Activated CD4-positive, alpha-beta memory T cell treated with anti-CD3 and anti-CD28 coated beads, Interleukin-2, amount 10 ng/mL, durations not matched to agents 7 days and 5 days (primary cell): Measurements from ENCODE around the gene FES. TPM values are rescaled to one million over a fixed set of nuclear protein-coding genes. Genes with fewer than 3 reads are reported as not detected.
A peak's percentile ranks its signal among the peaks of the same experiment; 100 is the strongest.
"Not testable (repeated sequence)": the region's sequence is repeated elsewhere in the genome, so short reads cannot be mapped to it uniquely, and the experiment has no call there.

Experiments
- CTCF ChIA-PET: fragments of 350-600 bp; sonication (Branson Sonifier 250); formaldehyde crosslinking; loops from one replicate; lab custom pipeline; 2021; ENCODE audit warnings: antibody characterized with exemption, inconsistent platforms; lab: Charles Lee
- POLR2A ChIA-PET: fragments of 350-600 bp; sonication (Branson Sonifier 250); formaldehyde crosslinking; loops from one replicate; lab custom pipeline; 2021; ENCODE audit warnings: antibody characterized with exemption; lab: Charles Lee
- DNase-seq: peaks from one replicate; pipeline ENCODE4 v3.0.0-alpha.2; 2020
- H3K27ac Mint-ChIP-seq: one replicate; pipeline ENCODE4 v1.8.0; 2021; ENCODE audit warnings: mild to moderate bottlenecking, mixed read lengths
- H3K27me3 Mint-ChIP-seq: one replicate; pipeline ENCODE4 v1.8.0; 2021; ENCODE audit warnings: mixed read lengths
- H3K36me3 Mint-ChIP-seq: one replicate; pipeline ENCODE4 v1.8.0; 2021; ENCODE audit warnings: low read depth, mixed read lengths
- H3K4me1 Mint-ChIP-seq: one replicate; pipeline ENCODE4 v1.8.0; 2021; ENCODE audit warnings: mixed read lengths
- H3K4me3 Mint-ChIP-seq: one replicate; pipeline ENCODE4 v1.8.0; 2021; ENCODE audit warnings: mild to moderate bottlenecking, mixed read lengths
- H3K9me3 Mint-ChIP-seq: one replicate; pipeline ENCODE4 v1.8.0; 2021; ENCODE audit warnings: mixed read lengths
- total RNA-seq, 2 experiments: library from RNA; stranded (reverse); gene quantifications; one replicate each; pipeline ENCODE4 v1.2.3, GENCODE V29; 2021

FES gene
- total RNA-seq, 2 experiments from 2014 or later = 31.2 to 32.4 TPM

DNA sequence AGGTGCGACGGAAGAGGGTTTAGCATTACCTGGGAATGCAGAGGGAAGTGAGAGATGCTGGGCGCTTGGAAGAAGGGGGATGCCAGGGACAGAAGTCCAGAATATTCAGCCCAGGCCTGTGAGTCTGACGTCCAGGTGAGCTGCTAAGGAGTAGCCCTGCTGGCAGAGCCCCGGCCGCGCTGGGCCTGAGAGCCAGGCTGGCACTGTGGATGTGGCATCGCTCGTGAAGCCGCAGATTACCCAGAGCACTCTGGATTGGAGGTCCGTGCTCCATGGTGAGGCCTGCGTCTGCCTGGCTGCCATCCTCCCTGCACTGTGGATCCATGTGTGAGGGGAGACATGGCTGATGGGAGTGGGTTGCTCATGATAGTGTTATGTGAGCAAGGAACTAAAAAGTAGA is 33.3 kb downstream of the FES start:
- no peak for DNase-seq
- ChIA-PET POLR2A (interaction anchor here (3.2 kb wide), 1 partner anchor 13 kb away, joined by 27 read pairs; the partner anchor contains the start of gene HDDC3), CTCF (no interaction called here)
- H3K9me3 Mint-ChIP-seq = no peaks in the 10 kb centered on the region
- no peaks in the 10 kb centered on the region for H3K27me3 Mint-ChIP-seq
- no peak overlapping the region for H3K27ac Mint-ChIP-seq
- H3K4me3 Mint-ChIP-seq = no peak overlapping the region
- peaks cover 86% of the 10 kb centered on the region for H3K36me3 Mint-ChIP-seq
- H3K4me1 Mint-ChIP-seq = peaks cover 11% of the 10 kb centered on the region

DNA sequence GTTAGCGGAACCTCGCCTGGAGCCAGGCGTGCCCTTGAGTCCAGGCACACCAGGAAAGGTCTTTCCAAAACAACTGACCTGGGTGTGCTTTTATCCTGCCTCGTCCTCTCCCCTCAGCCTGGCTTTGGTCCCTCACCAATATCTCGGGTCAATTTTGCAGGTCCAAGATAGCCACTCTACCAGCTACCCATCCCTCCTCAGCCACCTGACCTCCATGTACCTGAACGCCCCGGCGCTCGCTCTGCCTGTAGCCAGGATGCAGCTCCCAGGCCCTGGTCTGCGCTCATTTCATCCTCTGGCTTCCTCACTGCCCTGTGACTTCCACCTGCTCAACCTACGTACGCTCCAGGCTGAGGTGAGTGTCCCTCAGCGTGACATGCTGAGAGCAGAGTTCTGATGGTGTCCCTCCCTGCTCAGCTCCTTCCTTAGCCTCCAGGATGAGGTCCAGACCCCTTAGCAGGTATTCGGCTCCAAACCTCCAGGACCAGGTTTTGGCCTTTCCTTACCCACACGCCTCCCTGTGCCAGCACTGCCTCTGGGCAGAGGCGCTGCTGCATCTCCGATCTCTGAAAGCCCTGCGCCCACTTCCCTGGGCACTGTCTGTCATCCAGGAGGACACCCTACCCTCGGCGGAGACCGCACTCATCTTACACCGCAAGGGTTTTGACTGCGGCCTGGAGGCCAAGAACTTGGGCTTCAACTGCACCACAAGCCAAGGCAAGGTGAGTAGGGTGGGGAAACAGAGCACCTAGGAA is 33.9 kb downstream of the FES start:
- peaks cover 81% of the 10 kb centered on the region for H3K36me3 Mint-ChIP-seq
- ChIA-PET POLR2A (interaction anchor here (0.9 to 3.2 kb wide), 2 partner anchors 13 to 17 kb away, joined by 3 to 27 read pairs; partner anchors contain the start of genes HDDC3 and UNC45A), CTCF (interaction anchor here (1.2 to 1.9 kb wide), 3 partner anchors 14 to 16 kb away, joined by 3 to 7 read pairs (median 3); partner anchors contain the start of gene HDDC3)
- no peak for DNase-seq
- no peaks in the 10 kb centered on the region for H3K9me3 Mint-ChIP-seq
- H3K4me1 Mint-ChIP-seq = peaks cover 16% of the 10 kb centered on the region
- no peak overlapping the region for H3K4me3 Mint-ChIP-seq
- no peaks in the 10 kb centered on the region for H3K27me3 Mint-ChIP-seq
- no peak overlapping the region for H3K27ac Mint-ChIP-seq

DNA sequence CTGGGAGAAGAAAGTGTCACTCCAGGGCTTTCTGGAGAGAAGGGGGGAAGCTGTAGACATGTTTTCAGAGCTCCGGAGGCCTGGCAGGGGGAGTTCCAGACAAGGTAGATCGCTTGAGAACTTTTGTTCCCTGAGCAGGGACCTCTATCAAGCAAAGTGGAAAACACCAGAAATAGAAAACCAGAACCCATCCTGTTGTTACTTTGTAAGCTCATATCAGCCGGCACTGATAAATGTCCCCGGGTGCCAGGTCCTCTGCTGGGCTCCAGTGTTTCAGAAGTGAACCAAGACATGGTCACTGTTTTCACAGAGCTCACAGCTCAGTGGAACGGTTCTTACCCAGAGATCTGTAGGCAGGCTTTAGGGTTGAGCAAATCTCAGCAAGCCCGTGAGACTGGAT is 34.5 kb downstream of the FES start:
- Mint-ChIP-seq H3K27ac (no peak overlapping the region), H3K36me3 (peaks cover 80% of the 10 kb centered on the region), H3K4me3 (no peak overlapping the region), H3K9me3 (no peaks in the 10 kb centered on the region), H3K27me3 (no peaks in the 10 kb centered on the region), H3K4me1 (peaks cover 22% of the 10 kb centered on the region)
- ChIA-PET POLR2A (interaction anchor here (0.9 to 3.2 kb wide), 2 partner anchors 12 to 17 kb away, joined by 3 to 27 read pairs; partner anchors contain the start of genes HDDC3 and UNC45A), CTCF (interaction anchor here (1.2 to 1.9 kb wide), 3 partner anchors 13 to 15 kb away, joined by 3 to 7 read pairs (median 3); partner anchors contain the start of gene HDDC3)
- DNase-seq = no peak

DNA sequence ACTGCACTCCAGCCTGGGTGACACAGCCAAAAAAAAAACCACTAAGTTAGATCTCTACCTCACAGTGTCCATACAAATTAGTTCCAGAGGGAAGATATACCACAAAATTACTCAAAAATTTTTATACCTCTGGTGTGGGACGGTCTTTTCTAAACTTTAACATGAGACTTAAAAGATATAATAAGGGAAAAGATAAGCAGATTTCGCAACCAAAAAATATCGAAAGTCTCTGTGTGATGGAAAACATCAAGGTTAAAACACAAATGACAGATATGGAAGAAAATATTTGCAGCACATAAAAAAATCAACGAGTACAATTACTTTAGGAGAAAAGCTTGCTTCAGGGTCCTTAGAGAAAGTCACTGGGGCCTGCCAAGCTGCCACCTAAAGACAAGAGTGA is 37.6 kb downstream of the FES start:
- Mint-ChIP-seq H3K4me3 (no peak overlapping the region), H3K4me1 (peaks cover 41% of the 10 kb centered on the region), H3K27ac (peak overlapping the region; percentile 18), H3K36me3 (peaks cover 67% of the 10 kb centered on the region), H3K9me3 (no peaks in the 10 kb centered on the region), H3K27me3 (no peaks in the 10 kb centered on the region)
- ChIA-PET POLR2A (interaction anchor here (2.0 to 4.7 kb wide), 3 partner anchors 9 to 18 kb away, joined by 17 to 35 read pairs (median 21); partner anchors contain the start of genes HDDC3, MAN2A2 and UNC45A), CTCF (interaction anchor here (2.2 to 6.6 kb wide), 2 partner anchors 11 to 19 kb away, joined by 5 to 80 read pairs; partner anchors contain the start of genes HDDC3, MAN2A2 and UNC45A)
- no peak for DNase-seq

DNA sequence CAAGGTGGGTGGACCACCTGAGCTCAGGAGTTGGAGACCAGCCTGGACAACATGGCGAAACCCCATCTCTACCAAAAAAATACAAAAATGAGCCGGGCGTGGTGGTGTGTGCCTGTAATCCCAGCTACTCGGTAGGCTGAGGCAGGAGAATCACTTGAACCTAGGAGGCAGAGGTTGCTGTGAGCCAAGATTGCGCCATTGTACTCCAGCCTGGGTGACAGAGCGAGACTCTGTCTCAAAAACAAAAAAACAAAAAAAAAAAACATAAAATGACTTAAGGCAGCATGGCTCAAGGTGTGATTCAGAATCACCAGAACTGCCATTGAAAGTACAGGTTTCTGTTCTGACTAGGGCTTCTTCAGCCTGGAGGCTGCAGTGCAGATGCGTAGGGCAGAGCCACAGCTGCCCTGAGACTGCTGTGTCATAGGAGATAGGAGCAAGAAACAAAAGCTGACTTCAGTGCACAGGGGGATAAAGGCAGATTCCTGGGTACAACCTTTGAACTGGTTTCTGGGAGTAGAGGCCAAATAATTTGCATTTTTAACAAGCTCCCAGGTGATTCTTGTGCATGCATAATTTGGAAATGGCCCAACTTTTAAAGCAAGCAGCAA is 38.5 kb downstream of the FES start:
- Mint-ChIP-seq H3K27ac (peak overlapping the region; percentile 77), H3K36me3 (peaks cover 57% of the 10 kb centered on the region), H3K4me1 (peaks cover 41% of the 10 kb centered on the region)
- ChIA-PET POLR2A (interaction anchor here (0.7 to 4.7 kb wide), 5 partner anchors 9 to 37 kb away, joined by 3 to 35 read pairs (median 17); partner anchors contain the start of genes HDDC3, MAN2A2 and UNC45A), CTCF (interaction anchor here (0.7 to 6.6 kb wide), 4 partner anchors 10 to 893 kb away, joined by 3 to 80 read pairs (median 6); partner anchors contain the start of genes HDDC3, MAN2A2 and UNC45A)
- H3K9me3 Mint-ChIP-seq, H3K27me3 Mint-ChIP-seq, H3K4me3 Mint-ChIP-seq: not testable (repeated sequence)
- peak; percentile 34 for DNase-seq

DNA sequence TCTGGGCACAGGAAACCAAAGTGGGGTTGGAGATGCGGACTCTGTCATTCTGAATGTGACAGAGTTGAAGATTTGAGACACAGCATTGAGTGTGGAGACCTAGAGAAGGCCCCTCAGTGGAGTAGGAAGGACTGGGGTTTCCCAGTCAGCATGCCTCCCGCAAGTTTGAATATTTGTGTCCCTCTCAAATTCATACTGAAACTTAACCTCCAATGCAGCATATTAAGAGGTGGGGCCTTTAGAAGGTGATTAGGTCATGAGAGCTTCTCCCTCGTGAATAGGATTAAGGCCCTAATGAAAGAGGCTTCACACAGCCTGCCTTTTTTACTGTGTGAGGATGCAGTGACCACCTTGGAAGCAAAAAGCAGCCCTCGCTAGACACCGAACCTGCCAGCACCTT is 40.1 kb downstream of the FES start:
- Mint-ChIP-seq H3K4me1 (peaks cover 48% of the 10 kb centered on the region), H3K9me3 (no peaks in the 10 kb centered on the region), H3K27me3 (no peaks in the 10 kb centered on the region), H3K4me3 (no peak overlapping the region), H3K27ac (peak overlapping the region; percentile 77), H3K36me3 (peaks cover 50% of the 10 kb centered on the region)
- ChIA-PET CTCF (interaction anchor here (0.7 to 6.6 kb wide), 4 partner anchors 9 to 485 kb away, joined by 3 to 80 read pairs (median 8); partner anchors contain the start of genes HDDC3, MAN2A2, RCCD1 and UNC45A), POLR2A (interaction anchor here (1.1 to 4.7 kb wide), 3 partner anchors 10 to 20 kb away, joined by 3 to 21 read pairs (median 5); partner anchors contain the start of gene UNC45A)
- no peak for DNase-seq

DNA sequence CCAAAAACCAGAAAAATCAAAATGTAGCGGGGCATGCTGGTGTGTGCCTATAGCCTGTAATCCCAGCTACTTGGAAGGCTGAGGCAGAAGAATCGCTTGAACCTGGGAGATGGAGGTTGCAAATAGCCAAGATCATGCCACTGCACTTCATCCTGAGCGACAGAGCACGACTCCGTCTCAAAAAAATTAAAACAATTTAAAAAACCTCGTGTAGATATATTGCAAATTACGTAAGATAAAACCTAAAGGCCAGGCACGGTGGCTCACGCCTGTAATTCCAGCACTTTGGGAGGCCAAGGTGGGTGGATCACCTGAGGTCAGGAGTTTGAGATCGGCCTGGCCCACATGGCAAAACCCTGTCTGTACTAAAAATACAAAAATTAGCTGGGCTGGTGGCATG is 42.5 kb downstream of the FES start:
- H3K27ac Mint-ChIP-seq, DNase-seq, H3K27me3 Mint-ChIP-seq, H3K9me3 Mint-ChIP-seq, POLR2A ChIA-PET, H3K4me3 Mint-ChIP-seq: not testable (repeated sequence)
- Mint-ChIP-seq H3K36me3 (peaks cover 45% of the 10 kb centered on the region), H3K4me1 (peaks cover 61% of the 10 kb centered on the region)
- CTCF ChIA-PET = interaction anchor here (1.2 kb wide), 1 partner anchor 34 kb away, joined by 3 read pairs; no protein-coding TSS in a partner anchor

DNA sequence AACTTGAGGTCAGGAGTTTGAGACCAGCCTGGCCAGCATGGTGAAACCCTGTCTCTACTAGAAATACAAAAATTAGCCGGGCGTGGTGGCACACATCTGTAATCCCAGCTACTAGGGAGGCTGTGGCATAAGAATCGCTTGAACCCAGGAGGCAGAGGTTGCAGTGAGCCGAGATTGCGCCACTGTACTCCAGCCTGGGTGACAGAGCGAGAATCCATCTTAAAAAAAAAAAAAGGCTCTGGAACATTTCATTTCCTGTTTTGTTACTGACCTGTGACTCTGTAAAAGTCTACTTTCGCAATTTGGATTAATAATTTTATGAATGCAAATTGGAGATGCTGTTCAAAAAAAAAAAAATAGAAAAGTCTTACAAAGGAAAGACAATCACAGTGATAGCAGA is 43.8 kb downstream of the FES start:
- peaks cover 57% of the 10 kb centered on the region for H3K4me1 Mint-ChIP-seq
- CTCF ChIA-PET = interaction anchor here (0.7 kb wide), 2 partner anchors 115 to 555 kb away, joined by 3 read pairs; no protein-coding TSS in a partner anchor
- H3K9me3 Mint-ChIP-seq, POLR2A ChIA-PET, DNase-seq, H3K27me3 Mint-ChIP-seq: not testable (repeated sequence)
- peaks cover 38% of the 10 kb centered on the region for H3K36me3 Mint-ChIP-seq
- H3K4me3 Mint-ChIP-seq = peak overlapping the region; percentile 44
- H3K27ac Mint-ChIP-seq = peak overlapping the region; percentile 59

DNA sequence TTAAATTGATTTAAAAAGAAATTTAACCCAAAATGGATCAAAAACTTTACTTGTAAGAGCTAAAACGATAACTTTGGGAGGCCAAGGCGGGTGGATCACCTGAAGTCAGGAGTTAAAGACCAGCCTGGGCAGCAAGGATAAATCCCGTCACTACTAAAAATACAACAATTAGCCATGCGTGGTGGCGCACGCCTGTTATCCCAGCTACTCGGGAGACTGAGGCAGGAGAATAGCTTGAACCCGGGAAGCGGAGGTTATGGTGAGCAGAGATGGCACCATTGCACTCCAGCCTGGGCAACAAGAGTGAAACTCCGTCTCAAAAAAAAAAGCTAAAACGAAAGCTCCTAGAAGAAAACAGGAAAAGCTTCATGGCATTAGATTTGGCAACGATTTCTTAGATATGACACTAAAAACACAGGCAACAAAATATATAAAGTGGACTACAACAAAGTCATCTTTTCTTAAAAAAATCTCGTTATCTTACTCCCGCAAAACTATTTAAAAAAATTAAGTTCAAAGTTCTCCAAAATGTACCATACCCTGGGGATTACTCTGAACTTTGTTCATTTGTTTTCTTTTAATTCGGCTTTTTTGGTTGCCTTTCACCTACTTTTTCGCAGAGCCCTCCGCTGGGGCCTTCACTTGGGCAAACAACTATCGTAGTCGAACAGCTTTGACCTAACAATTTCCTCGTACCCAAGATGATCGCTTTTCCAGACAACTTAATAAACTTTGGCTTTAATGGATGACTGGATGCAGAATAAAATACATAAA is 45.1 kb downstream of the FES start:
- peaks cover 56% of the 10 kb centered on the region for H3K4me1 Mint-ChIP-seq
- peaks cover 28% of the 10 kb centered on the region for H3K36me3 Mint-ChIP-seq
- DNase-seq = no peak

DNA sequence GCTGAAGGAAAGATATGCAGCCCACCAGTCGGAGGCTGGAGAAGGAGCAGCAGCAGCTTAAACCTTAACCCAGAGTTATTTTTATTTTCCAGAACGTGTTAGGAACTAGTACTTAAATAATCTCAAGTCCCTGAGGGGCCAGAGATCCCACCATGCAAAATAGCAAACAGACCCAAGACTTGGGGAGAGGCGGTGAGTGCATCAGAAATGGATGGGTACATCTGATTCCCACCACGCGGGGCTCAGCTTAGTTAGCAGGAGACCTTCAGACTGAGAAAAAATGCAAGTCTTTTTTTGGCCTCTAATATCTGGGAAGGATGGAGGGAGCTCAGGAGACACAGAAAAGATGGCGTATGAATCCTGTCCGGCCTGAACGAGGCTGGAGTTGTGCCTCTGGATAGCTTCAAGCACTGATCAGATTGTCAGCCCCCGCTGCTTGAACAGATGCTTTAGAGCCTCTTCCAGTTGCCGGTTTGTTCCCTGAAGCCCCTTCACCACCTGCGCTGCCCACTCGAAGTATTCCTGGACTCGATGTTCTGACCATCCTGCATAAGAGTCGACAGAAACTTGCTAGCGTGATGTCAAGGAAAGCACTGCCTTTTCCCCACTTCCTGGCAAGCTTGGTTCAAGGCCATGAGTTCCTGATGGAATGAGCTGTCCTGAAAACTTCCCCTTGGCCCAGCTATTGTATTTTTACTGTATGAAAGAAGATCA is 46.7 kb downstream of the FES start:
- H3K27ac Mint-ChIP-seq = peak overlapping the region; percentile 99
- H3K9me3 Mint-ChIP-seq = no peaks in the 10 kb centered on the region
- peak overlapping the region; percentile 99 for H3K4me3 Mint-ChIP-seq
- H3K27me3 Mint-ChIP-seq = no peaks in the 10 kb centered on the region
- H3K4me1 Mint-ChIP-seq = peaks cover 54% of the 10 kb centered on the region
- POLR2A ChIA-PET = interaction anchor here (0.6 to 11.6 kb wide), 44 partner anchors 9 to 699 kb away, joined by 3 to 211 read pairs (median 6); partner anchors contain the start of genes BLM, CRTC3, FES and GDPGP1
- H3K36me3 Mint-ChIP-seq = peaks cover 22% of the 10 kb centered on the region
- DNase-seq = peak; percentile 27
- CTCF ChIA-PET = interaction anchor here (0.6 to 9.6 kb wide), 44 partner anchors 8 to 829 kb away, joined by 3 to 210 read pairs (median 6); partner anchors contain the start of genes BLM, FES, IDH2 and IQGAP1

More for the DNA sequence above, 45.1 kb downstream of the FES start:
- ChIA-PET POLR2A (interaction anchor here (0.6 to 11.6 kb wide), 26 partner anchors 7 to 1038 kb away, joined by 3 to 211 read pairs (median 6); partner anchors contain the start of genes BLM, CRTC3, FES and MAN2A2), CTCF (interaction anchor here (0.6 to 9.6 kb wide), 6 partner anchors 6 to 567 kb away, joined by 3 to 210 read pairs (median 42); partner anchors contain the start of genes MAN2A2 and RCCD1)
- Mint-ChIP-seq H3K9me3 (no peaks in the 10 kb centered on the region), H3K4me3 (peak overlapping the region; percentile 99), H3K27ac (peak overlapping the region; percentile 99), H3K27me3 (no peaks in the 10 kb centered on the region)

DNA sequence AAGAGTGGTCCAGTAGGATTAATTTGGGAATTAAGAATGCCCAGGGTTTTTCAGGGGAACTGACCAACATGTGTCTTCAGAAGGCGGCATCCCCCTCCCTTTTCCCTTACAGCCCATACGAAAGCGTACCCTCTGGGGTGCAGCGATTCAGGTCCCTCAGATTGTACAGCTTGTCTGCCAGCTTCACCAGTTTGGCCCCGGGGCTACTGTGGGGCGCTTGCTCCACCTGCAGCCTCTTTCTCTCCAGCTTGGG is 47.2 kb downstream of the FES start:
- peak overlapping the region; percentile 99 for H3K4me3 Mint-ChIP-seq
- DNase-seq = no peak

More for the DNA sequence above, 47.2 kb downstream of the FES start:
- Mint-ChIP-seq H3K27ac (peak overlapping the region; percentile 99), H3K4me1 (peaks cover 58% of the 10 kb centered on the region), H3K27me3 (no peaks in the 10 kb centered on the region), H3K36me3 (peaks cover 27% of the 10 kb centered on the region), H3K9me3 (no peaks in the 10 kb centered on the region)
- POLR2A ChIA-PET = interaction anchor here (0.6 to 11.6 kb wide), 41 partner anchors 8 to 699 kb away, joined by 3 to 211 read pairs (median 5); partner anchors contain the start of genes BLM, CRTC3, FES and GDPGP1
- CTCF ChIA-PET = interaction anchor here (0.6 to 9.6 kb wide), 51 partner anchors 8 to 829 kb away, joined by 3 to 210 read pairs (median 6); partner anchors contain the start of genes BLM, FES, IDH2 and MAN2A2
